ENCODE measurements around the gene PLA2G2F. TPM values are rescaled to one million over a fixed set of nuclear protein-coding genes. Genes with fewer than 3 reads are reported as not detected.

The PLA2G2F gene
- total and polyA plus RNA-seq, 9 of the 15 experiments (the other 6 are each of a cell fraction or from before 2014, with no cell fraction given) = not detected

- TF ChIP-seq UBTF (IDR thresholded peaks at IDR 0.05; ENCODE audit: borderline replicate concordance in 1 of 2, low read depth in 2 of 2, low read length in 2 of 2) = peak in 1 of 2 experiments; percentile 17; a peak in 1 of 4 replicates
- TF ChIP-seq ZC3H4 (CRISPR knock-in tag; IDR thresholded peaks at IDR 0.05; ENCODE audit: borderline replicate concordance) = peak; percentile 19; the same call in 1 of the 2 replicates
- 0 out of 2 replicates have a peak, but pooled peaks have one; percentile 34 for TF ChIP-seq ZNF511 (CRISPR knock-in tag; IDR thresholded peaks at IDR 0.05)
- TF ChIP-seq ZNF133 (CRISPR knock-in tag; IDR thresholded peaks at IDR 0.05) = no peak
- no peak for TF ChIP-seq LARP7 (IDR thresholded peaks at IDR 0.05)
- no peak for TF ChIP-seq CHD4 (IDR thresholded peaks at IDR 0.05; ENCODE audit: insufficient read depth, insufficient replicate concordance, low read depth, low read length, poor library complexity, severe bottlenecking)
- TF ChIP-seq ZNF584 (CRISPR knock-in tag; IDR thresholded peaks at IDR 0.05; ENCODE audit: low read depth) = 0 out of 2 replicates have a peak, but pooled peaks have one; percentile 72
- TF ChIP-seq KDM4B (IDR thresholded peaks at IDR 0.05; ENCODE audit: borderline replicate concordance in 2 of 2, low read depth in 1 of 2) = 0 out of 4 replicates have a peak, but pooled peaks of 1 of the 2 experiments have one; percentile 23
- TF ChIP-seq BRD9 (IDR thresholded peaks at IDR 0.05; ENCODE audit: low read depth, partially characterized antibody) = peak; percentile 45
- TF ChIP-seq FOS (IDR thresholded peaks at IDR 0.05; ENCODE audit: extremely low read depth, insufficient read length) = no peak
- TF ChIP-seq RBM39 (optimal IDR thresholded peaks at IDR 0.05; ENCODE audit: low read depth, low read length) = peak; percentile 29
- TF ChIP-seq ZNF592 (IDR thresholded peaks at IDR 0.05) = peak; percentile 26; the same call in 1 of the 2 replicates
- 0 out of 2 replicates have a peak, but pooled peaks have one; percentile 53 for TF ChIP-seq STAT6 (CRISPR knock-in tag; IDR thresholded peaks at IDR 0.05)
- TF ChIP-seq RB1 (IDR thresholded peaks at IDR 0.05; ENCODE audit: low read depth) = no peak
- no peak for TF ChIP-seq ZZZ3 (IDR thresholded peaks at IDR 0.05)
- no peak for TF ChIP-seq ZFP1 (CRISPR knock-in tag; IDR thresholded peaks at IDR 0.05)
Observed at GRCh38 chr1:20187103-20187812, 48.1 kb downstream of the PLA2G2F start (continued).

All from K562 (cell line).